ENCODE results near the gene MEGF8. TPM values are rescaled to one million over a fixed set of nuclear protein-coding genes. Genes with fewer than 3 reads are reported as not detected.

MEGF8 gene
- total RNA-seq, 1 experiment from 2014 or later, result 7.7 TPM

DNA sequence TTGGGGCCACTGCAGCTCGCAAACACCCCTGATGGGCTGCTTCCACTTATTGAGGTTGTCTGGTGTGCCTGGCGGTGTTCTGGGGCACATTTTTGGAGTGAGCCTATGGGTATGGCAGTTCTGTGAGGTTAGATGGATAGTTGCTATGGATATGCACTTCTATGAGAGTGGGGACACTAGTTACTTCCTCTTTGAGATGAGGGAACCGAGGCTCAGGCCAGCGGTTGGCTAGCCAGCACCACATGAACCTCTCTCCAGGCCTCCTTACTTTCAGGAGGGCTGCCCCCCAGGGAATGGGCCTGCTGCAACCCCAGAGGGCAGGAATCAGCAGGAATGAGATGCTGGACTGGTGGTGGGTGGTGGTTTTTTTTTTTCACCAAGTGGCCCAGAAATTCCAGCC lies 37.0 kb upstream of the MEGF8 start:
- POLR2A ChIA-PET (ENCODE audit: unreplicated experiment), result no interaction called here
- intact Hi-C loops (cut with micrococcal nuclease), result no loop called here
- H3K27me3 ChIP-seq (ENCODE audit: low read length), result no peaks in the 10 kb centered on the region
- TF ChIP-seq EZH2phosphoT487 (IDR thresholded peaks at IDR 0.05; ENCODE audit: borderline replicate concordance, low read length), result no peak
- TF ChIP-seq, protein P1, sequence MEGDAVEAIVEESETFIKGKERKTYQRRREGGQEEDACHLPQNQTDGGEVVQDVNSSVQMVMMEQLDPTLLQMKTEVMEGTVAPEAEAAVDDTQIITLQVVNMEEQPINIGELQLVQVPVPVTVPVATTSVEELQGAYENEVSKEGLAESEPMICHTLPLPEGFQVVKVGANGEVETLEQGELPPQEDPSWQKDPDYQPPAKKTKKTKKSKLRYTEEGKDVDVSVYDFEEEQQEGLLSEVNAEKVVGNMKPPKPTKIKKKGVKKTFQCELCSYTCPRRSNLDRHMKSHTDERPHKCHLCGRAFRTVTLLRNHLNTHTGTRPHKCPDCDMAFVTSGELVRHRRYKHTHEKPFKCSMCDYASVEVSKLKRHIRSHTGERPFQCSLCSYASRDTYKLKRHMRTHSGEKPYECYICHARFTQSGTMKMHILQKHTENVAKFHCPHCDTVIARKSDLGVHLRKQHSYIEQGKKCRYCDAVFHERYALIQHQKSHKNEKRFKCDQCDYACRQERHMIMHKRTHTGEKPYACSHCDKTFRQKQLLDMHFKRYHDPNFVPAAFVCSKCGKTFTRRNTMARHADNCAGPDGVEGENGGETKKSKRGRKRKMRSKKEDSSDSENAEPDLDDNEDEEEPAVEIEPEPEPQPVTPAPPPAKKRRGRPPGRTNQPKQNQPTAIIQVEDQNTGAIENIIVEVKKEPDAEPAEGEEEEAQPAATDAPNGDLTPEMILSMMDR (conservative IDR thresholded peaks at IDR 0.05; ENCODE audit: low read depth, low read length), result no peak
- TF ChIP-seq EZH2 (IDR thresholded peaks at IDR 0.05; ENCODE audit: low read length, unreplicated experiment), result no peak
- CTCF ChIA-PET, result no interaction called here
- H3K36me3 ChIP-seq (ENCODE audit: low read depth, low read length), result no peaks in the 10 kb centered on the region
- no peaks in the 10 kb centered on the region for H3K4me1 ChIP-seq (ENCODE audit: insufficient read depth, low read length)
- no peak for DNase-seq
- H4K20me1 ChIP-seq (ENCODE audit: low read length), result no peaks in the 10 kb centered on the region
- BruUV-seq (replicated peaks), result no TSS peak
- H3K79me2 ChIP-seq (ENCODE audit: low read length), result no peaks in the 10 kb centered on the region
- no peak overlapping the region for H3K27ac ChIP-seq (ENCODE audit: low read length)
- H3K9me2 ChIP-seq (replicated peaks; ENCODE audit: low read length), result no peaks in the 10 kb centered on the region
- no peak for ATAC-seq
- H3K4me3 ChIP-seq (ENCODE audit: low read length), result no peak overlapping the region
- H3K9ac ChIP-seq (ENCODE audit: low read length), result no peak overlapping the region
- H3K4me2 ChIP-seq (ENCODE audit: low read length), result no peak overlapping the region
- no peaks in the 10 kb centered on the region for H3F3A ChIP-seq (ENCODE audit: low read length, unreplicated experiment)
- no peak overlapping the region for H2AFZ ChIP-seq (ENCODE audit: low read length)
- H3K9me3 ChIP-seq (ENCODE audit: low read length), result no peaks in the 10 kb centered on the region

DNA sequence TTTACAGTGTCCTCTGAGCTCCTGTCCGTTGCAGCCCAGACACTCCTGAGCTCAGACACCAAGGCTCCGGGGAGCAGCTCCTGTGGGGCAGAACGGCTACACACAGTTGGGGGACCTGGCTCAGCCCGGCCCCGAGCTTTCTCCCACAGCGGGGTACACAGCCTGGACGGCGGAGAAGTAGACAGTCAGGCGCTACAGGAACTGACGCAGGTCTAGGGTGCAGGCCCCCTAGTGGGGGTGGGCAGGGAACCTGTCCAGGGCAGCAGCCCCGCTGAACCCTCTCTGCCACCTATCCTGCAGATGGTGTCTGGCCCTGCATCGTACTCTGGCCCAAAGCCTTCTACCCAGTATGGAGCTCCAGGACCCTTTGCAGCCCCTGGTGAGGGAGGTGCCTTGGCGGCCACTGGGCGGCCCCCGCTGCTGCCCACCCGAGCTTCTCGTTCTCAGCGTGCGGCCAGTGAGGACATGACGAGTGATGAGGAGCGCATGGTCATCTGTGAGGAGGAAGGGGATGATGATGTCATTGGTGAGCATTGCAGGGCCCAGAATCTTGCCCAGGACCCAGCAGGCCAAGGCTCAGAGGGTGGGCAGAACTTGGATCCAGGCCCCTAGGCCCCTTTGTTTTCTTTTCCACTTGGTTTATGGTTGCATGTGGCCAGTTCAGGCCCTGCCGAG lies 36.4 kb upstream of the MEGF8 start:
- Histone ChIP-seq H3K9ac (ENCODE audit: low read length) (no peak overlapping the region), H3K9me2 (replicated peaks; ENCODE audit: low read length) (no peaks in the 10 kb centered on the region), H3K4me3 (ENCODE audit: low read length) (no peak overlapping the region), H3K4me1 (ENCODE audit: insufficient read depth, low read length) (no peaks in the 10 kb centered on the region), H3K4me2 (ENCODE audit: low read length) (no peak overlapping the region), H2AFZ (ENCODE audit: low read length) (no peak overlapping the region), H3K9me3 (ENCODE audit: low read length) (no peaks in the 10 kb centered on the region), H3K27me3 (ENCODE audit: low read length) (no peaks in the 10 kb centered on the region), H3K79me2 (ENCODE audit: low read length) (no peaks in the 10 kb centered on the region), H4K20me1 (ENCODE audit: low read length) (no peaks in the 10 kb centered on the region), H3K36me3 (ENCODE audit: low read depth, low read length) (no peaks in the 10 kb centered on the region), H3K27ac (ENCODE audit: low read length) (no peak overlapping the region), H3F3A (ENCODE audit: low read length, unreplicated experiment) (no peaks in the 10 kb centered on the region)
- DNase-seq (no peak), ATAC-seq (no peak)
- CTCF ChIA-PET, result no interaction called here
- BruUV-seq (replicated peaks), result no TSS peak
- no peak for TF ChIP-seq EZH2phosphoT487 (IDR thresholded peaks at IDR 0.05; ENCODE audit: borderline replicate concordance, low read length)
- TF ChIP-seq, protein P1 (conservative IDR thresholded peaks at IDR 0.05; ENCODE audit: low read depth, low read length), result no peak
- no peak for TF ChIP-seq EZH2 (IDR thresholded peaks at IDR 0.05; ENCODE audit: low read length, unreplicated experiment)
- intact Hi-C loops (cut with micrococcal nuclease), result no loop called here
- POLR2A ChIA-PET (ENCODE audit: unreplicated experiment), result no interaction called here

DNA sequence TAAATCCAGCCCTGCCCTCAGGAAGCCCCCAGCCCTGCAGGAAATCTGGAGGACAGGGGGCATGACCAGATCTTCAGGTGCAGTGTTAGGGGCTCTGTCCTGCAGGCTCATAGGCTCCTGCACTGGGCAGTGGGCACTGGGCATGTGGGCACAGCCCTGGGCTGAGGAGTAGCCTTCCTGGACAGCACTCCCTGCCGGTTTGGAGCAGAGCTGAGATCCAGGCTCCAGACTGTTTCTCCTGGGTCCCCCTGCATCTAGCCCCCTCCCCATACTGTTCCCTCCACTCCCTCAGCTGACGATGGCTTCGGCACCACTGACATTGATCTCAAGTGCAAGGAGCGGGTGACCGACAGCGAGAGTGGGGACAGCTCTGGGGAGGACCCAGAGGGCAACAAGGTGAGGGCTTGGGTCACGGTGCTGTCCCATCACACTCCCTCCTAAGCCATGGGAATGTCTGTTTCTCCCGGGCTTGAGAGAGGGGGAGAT lies 35.8 kb upstream of the MEGF8 start:
- H3K27ac ChIP-seq (ENCODE audit: low read length), result no peak overlapping the region
- no peaks in the 10 kb centered on the region for H3K9me3 ChIP-seq (ENCODE audit: low read length)
- no peaks in the 10 kb centered on the region for H3K27me3 ChIP-seq (ENCODE audit: low read length)
- TF ChIP-seq, protein P1 (conservative IDR thresholded peaks at IDR 0.05; ENCODE audit: low read depth, low read length), result no peak
- TF ChIP-seq EZH2 (IDR thresholded peaks at IDR 0.05; ENCODE audit: low read length, unreplicated experiment) (no peak), EZH2phosphoT487 (IDR thresholded peaks at IDR 0.05; ENCODE audit: borderline replicate concordance, low read length) (no peak)
- no peaks in the 10 kb centered on the region for H3K36me3 ChIP-seq (ENCODE audit: low read depth, low read length)
- ChIA-PET CTCF (no interaction called here), POLR2A (ENCODE audit: unreplicated experiment) (no interaction called here)
- no peaks in the 10 kb centered on the region for H3K4me1 ChIP-seq (ENCODE audit: insufficient read depth, low read length)
- BruUV-seq (replicated peaks), result no TSS peak
- ATAC-seq (no peak), DNase-seq (no peak)
- no peak overlapping the region for H3K4me2 ChIP-seq (ENCODE audit: low read length)
- no peaks in the 10 kb centered on the region for H3K9me2 ChIP-seq (replicated peaks; ENCODE audit: low read length)
- H2AFZ ChIP-seq (ENCODE audit: low read length), result no peak overlapping the region
- H4K20me1 ChIP-seq (ENCODE audit: low read length), result no peaks in the 10 kb centered on the region
- H3F3A ChIP-seq (ENCODE audit: low read length, unreplicated experiment), result no peaks in the 10 kb centered on the region
- H3K4me3 ChIP-seq (ENCODE audit: low read length), result no peak overlapping the region
- H3K79me2 ChIP-seq (ENCODE audit: low read length), result no peaks in the 10 kb centered on the region
- H3K9ac ChIP-seq (ENCODE audit: low read length), result no peak overlapping the region
- intact Hi-C loops (cut with micrococcal nuclease), result no loop called here
